IMR-90 (cell line): ENCODE data around the gene LRRC4C. TPM values are rescaled to one million over a fixed set of nuclear protein-coding genes. Genes with fewer than 3 reads are reported as not detected.

Source experiments
- ATAC-seq: fragments of 200-7000 bp; cut with Tn5 transposase; 2 replicates; pipeline ENCODE4 v1.9.1; 2020; ENCODE audit warnings: low read depth, mild to moderate bottlenecking, moderate library complexity
- BruUV-seq: library from RNA; stranded (reverse); fragments of 400-500 nt; replicated peaks from 2 replicates; lab custom pipeline; 2021; lab: Mats Ljungman, UMichigan
- CTCF ChIA-PET: fragments of 300-600 bp; formaldehyde crosslinking; extraction: SDS; loops from one replicate; lab custom pipeline; 2021; ENCODE audit warnings: antibody characterized with exemption; lab: Yijun Ruan, JAX
- POLR2A ChIA-PET: fragments of 300-600 bp; sonication (Branson Sonifier 250); formaldehyde crosslinking; loops from one replicate; lab custom pipeline; 2022; ENCODE audit warnings: antibody characterized with exemption; ENCODE audit not compliant: unreplicated experiment; lab: Charles Lee
- DNase-seq: peaks from one replicate; pipeline ENCODE4 v3.0.0; 2013
- H2AFZ ChIP-seq: replicated peaks from 2 replicates; pipeline ENCODE3; 2013; ENCODE audit warnings: low read length, mild to moderate bottlenecking; ENCODE audit not compliant: poor library complexity
- H2AK5ac ChIP-seq: 2 replicates; pipeline ENCODE4 v1.6.1; 2013; ENCODE audit warnings: low read depth, low read length, inconsistent platforms
- H2AK9ac ChIP-seq: replicated peaks from 2 replicates; pipeline ENCODE3; 2013; ENCODE audit warnings: mild to moderate bottlenecking, low read depth, low read length, moderate library complexity; ENCODE audit not compliant: poor library complexity
- H2BK120ac ChIP-seq: 2 replicates; pipeline ENCODE4 v1.6.1; 2013; ENCODE audit warnings: low read depth, low read length, inconsistent platforms
- H2BK15ac ChIP-seq: 3 replicates; pipeline ENCODE4 v1.6.1; 2013; ENCODE audit warnings: low read depth, low read length, inconsistent platforms
- H2BK20ac ChIP-seq: 2 replicates; pipeline ENCODE4 v1.6.1; 2013; ENCODE audit warnings: low read depth, mild to moderate bottlenecking, inconsistent platforms, low read length, moderate library complexity
- H2BK5ac ChIP-seq: 2 replicates; pipeline ENCODE4 v1.6.1; 2013; ENCODE audit warnings: mild to moderate bottlenecking, low read depth, low read length, inconsistent platforms; ENCODE audit not compliant: poor library complexity, severe bottlenecking
- H3K14ac ChIP-seq: replicated peaks from 2 replicates; pipeline ENCODE4 v1.6.1; 2013; ENCODE audit warnings: low read depth, low read length, inconsistent platforms
- H3K18ac ChIP-seq: 2 replicates; pipeline ENCODE4 v1.6.1; 2013; ENCODE audit warnings: low read depth, low read length, control low read depth
- H3K23ac ChIP-seq: 2 replicates; pipeline ENCODE4 v1.6.1; 2013; ENCODE audit warnings: low read depth, low read length, inconsistent platforms
- H3K27ac ChIP-seq: 2 replicates; pipeline ENCODE4 v1.5.1; 2013; ENCODE audit warnings: mild to moderate bottlenecking, control low read depth, low read length; ENCODE audit not compliant: insufficient read depth
- H3K27me3 ChIP-seq: 2 replicates; pipeline ENCODE4 v1.6.1; 2013; ENCODE audit warnings: low read length; ENCODE audit not compliant: control insufficient read depth, insufficient read depth
- H3K36me3 ChIP-seq: 2 replicates; pipeline ENCODE4 v1.6.1; 2013; ENCODE audit warnings: low read length, mixed read lengths; ENCODE audit not compliant: control insufficient read depth, insufficient read depth
- H3K4ac ChIP-seq: 2 replicates; pipeline ENCODE4 v1.6.1; 2013; ENCODE audit warnings: low read depth, low read length, inconsistent platforms
- H3K4me1 ChIP-seq: 2 replicates; pipeline ENCODE4 v1.6.1; 2013; ENCODE audit warnings: low read length, mixed read lengths; ENCODE audit not compliant: control insufficient read depth, insufficient read depth
- H3K4me2 ChIP-seq: 2 replicates; pipeline ENCODE4 v1.6.1; 2013; ENCODE audit warnings: low read depth, mild to moderate bottlenecking, control low read depth, low read length, moderate library complexity
- H3K4me3 ChIP-seq: 2 replicates; pipeline ENCODE4 v1.5.1; 2013; ENCODE audit warnings: low read depth, mild to moderate bottlenecking, control low read depth, low read length, moderate library complexity; ENCODE audit not compliant: insufficient read depth
- H3K56ac ChIP-seq: 2 replicates; pipeline ENCODE4 v1.6.1; 2013; ENCODE audit warnings: low read length, inconsistent platforms; ENCODE audit not compliant: insufficient read depth; ENCODE audit errors: extremely low read depth
- H3K79me1 ChIP-seq, 2 experiments: 2 replicates each; pipeline ENCODE4 v1.6.1; 2013; ENCODE audit warnings: low read length in 2 of 2, inconsistent platforms in 1 of 2, low read depth in 1 of 2
- H3K9ac ChIP-seq: 2 replicates; pipeline ENCODE4 v1.6.1; 2013; ENCODE audit warnings: low read depth, low read length, control low read depth
- H3K9me1 ChIP-seq: 2 replicates; pipeline ENCODE4 v1.6.1; 2013; ENCODE audit warnings: low read length, inconsistent platforms; ENCODE audit not compliant: insufficient read depth
- H3K9me3 ChIP-seq: 2 replicates; pipeline ENCODE4 v1.6.1; 2013; ENCODE audit warnings: low read length; ENCODE audit not compliant: control insufficient read depth, insufficient read depth
- H4K20me1 ChIP-seq: 2 replicates; pipeline ENCODE4 v1.6.1; 2013; ENCODE audit warnings: low read length, inconsistent platforms; ENCODE audit not compliant: insufficient read depth
- H4K5ac ChIP-seq: 2 replicates; pipeline ENCODE4 v1.6.1; 2013; ENCODE audit warnings: mild to moderate bottlenecking, low read depth, low read length, control low read depth
- H4K8ac ChIP-seq, 2 experiments: 2 replicates each; pipeline ENCODE4 v1.6.1; 2013; ENCODE audit warnings: low read depth in 2 of 2, low read length in 2 of 2, control low read depth in 1 of 2, inconsistent platforms in 1 of 2
- H4K91ac ChIP-seq: 2 replicates; pipeline ENCODE4 v1.6.1; 2013; ENCODE audit warnings: low read depth, low read length, inconsistent platforms; ENCODE audit not compliant: insufficient read depth
- CEBPB ChIP-seq: IDR thresholded peaks from 2 replicates; pipeline ENCODE4 v1.6.1; 2012; ENCODE audit warnings: low read depth, low read length, improper control_type of control experiment
- CHD1 ChIP-seq: IDR thresholded peaks from 2 replicates; pipeline ENCODE4 v1.6.1; 2012; ENCODE audit warnings: low read depth, low read length, improper control_type of control experiment
- FOS ChIP-seq: fragments of 150-350 bp; IDR thresholded peaks from 2 replicates; pipeline ENCODE4 v1.6.1; 2016; ENCODE audit warnings: low read depth, low read length
- MAFK ChIP-seq: IDR thresholded peaks from 2 replicates; pipeline ENCODE4 v1.6.1; 2012; ENCODE audit warnings: low read depth, low read length, improper control_type of control experiment
- MAZ ChIP-seq: IDR thresholded peaks from 2 replicates; pipeline ENCODE4 v1.6.1; 2012; ENCODE audit warnings: low read depth, mild to moderate bottlenecking, low read length, improper control_type of control experiment, moderate library complexity, borderline replicate concordance
- NFE2L2 ChIP-seq: fragments of 150-350 bp; IDR thresholded peaks from 2 replicates; pipeline ENCODE4 v1.6.1; 2016; ENCODE audit warnings: low read depth, mild to moderate bottlenecking, low read length
- POLR2A ChIP-seq: IDR thresholded peaks from 2 replicates; pipeline ENCODE4 v1.6.1; 2012; ENCODE audit warnings: mild to moderate bottlenecking, low read depth, low read length
- RAD21 ChIP-seq: IDR thresholded peaks from 2 replicates; pipeline ENCODE4 v1.6.1; 2012; ENCODE audit warnings: low read length, improper control_type of control experiment
- RCOR1 ChIP-seq: IDR thresholded peaks from 2 replicates; pipeline ENCODE4 v1.6.1; 2012; ENCODE audit warnings: mild to moderate bottlenecking, low read length, improper control_type of control experiment; ENCODE audit not compliant: insufficient replicate concordance
- SMC3 ChIP-seq: fragments of 150-350 bp; IDR thresholded peaks from 2 replicates; pipeline ENCODE4 v1.6.1; 2016; ENCODE audit warnings: low read depth, mild to moderate bottlenecking, antibody characterized with exemption, low read length, moderate library complexity
- WGBS, 2 experiments: methylation state at CpG; one replicate each; pipeline versions ENCODE4 v1.1.5 to v1.1.7; 2013; ENCODE audit warnings: missing lambda C conversion rate in 2 of 2; ENCODE audit not compliant: insufficient read length in 1 of 2; ENCODE audit errors: extremely low coverage in 2 of 2; 5-methylcytosine and 5-hydroxymethylcytosine counted together
- dilution Hi-C: fragments of 300-500 bp; cut with HindIII; formaldehyde crosslinking; loops from one replicate; pipeline ENCODE4 v1.14.3; 2018; ENCODE audit warnings: low sequenced_read_pairs; ENCODE audit not compliant: unreplicated experiment
- in situ Hi-C: fragments of 300-500 bp; cut with MboI; formaldehyde crosslinking; loops from 3 replicates; pipeline ENCODE4 v1.14.3; 2019; ENCODE audit warnings: low sequenced_read_pairs, inconsistent platforms, mixed read lengths
- intact Hi-C: fragments of 100-400 bp; cut with micrococcal nuclease; formaldehyde crosslinking; loops from 2 replicates; pipeline ENCODE4 v1.10.0; 2022
- polyA plus RNA-seq, 3 experiments: library from polyadenylated mRNA; depleted of rRNA; stranded (reverse); fragments of >200 nt; gene quantifications; 2 replicates each; pipeline ENCODE4 v1.2.3, GENCODE V29; 2012; ENCODE audit warnings: low replicate concordance in 1 of 3
- total RNA-seq: library from RNA; depleted of rRNA; stranded (reverse); fragments of >200 nt; gene quantifications from 2 replicates; pipeline ENCODE4 v1.2.3, GENCODE V29; 2012
- TF ChIP-seq, protein P1 (sequence below): fragments of 150-350 bp; IDR thresholded peaks from 2 replicates; pipeline ENCODE4 v1.6.1; 2017; ENCODE audit warnings: mild to moderate bottlenecking, antibody characterized with exemption, low read length, low read depth

LRRC4C gene
- total and polyA plus RNA-seq, 2 of the 4 experiments (the other 2 are of a cell fraction), result under 0.01 to 0.03 TPM

DNA sequence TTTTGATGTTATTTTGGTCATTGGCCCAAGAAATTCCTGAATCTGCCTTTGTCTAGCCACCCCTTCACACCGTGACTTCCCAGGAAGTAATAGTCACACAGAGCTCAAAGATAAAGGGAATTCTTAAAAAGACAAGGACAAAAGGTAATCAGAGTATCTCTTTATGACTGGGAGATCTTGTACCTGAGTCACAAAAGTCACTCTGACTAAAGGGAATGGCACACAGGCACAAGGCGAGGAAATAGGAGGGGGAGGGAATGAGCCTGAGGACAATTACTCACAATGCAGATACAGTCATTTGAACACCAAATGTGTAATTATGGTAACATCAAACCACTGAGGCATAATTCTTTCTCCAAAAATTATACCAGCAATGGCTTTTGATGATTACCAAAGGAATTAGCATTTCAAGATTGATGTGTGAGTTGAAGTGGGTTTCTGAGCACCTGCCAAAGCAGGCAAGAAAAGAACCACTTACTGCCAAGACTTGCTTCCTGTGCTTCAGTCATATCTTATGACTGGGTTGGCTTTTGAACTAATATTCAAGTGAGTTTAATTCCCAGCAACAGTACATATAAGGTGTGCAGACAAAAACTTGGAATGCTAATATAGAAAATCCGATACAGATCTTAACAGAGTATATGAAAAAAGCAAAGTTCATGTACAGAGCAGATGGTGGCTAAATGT, 856.4 kb downstream of the LRRC4C start:
- no peak for DNase-seq
- H3K18ac ChIP-seq, result no peak overlapping the region
- H3K9me1 ChIP-seq, result no peaks in the 10 kb centered on the region
- no peak overlapping the region for H2BK20ac ChIP-seq
- H2BK15ac ChIP-seq, result no peak overlapping the region
- in situ Hi-C loops, result no loop called here
- no peak overlapping the region for H4K8ac ChIP-seq
- no peak overlapping the region for H2AFZ ChIP-seq
- H3K36me3 ChIP-seq, result no peaks in the 10 kb centered on the region
- TF ChIP-seq RAD21 (no peak), RCOR1 (no peak), MAFK (no peak), NFE2L2 (no peak), CEBPB (no peak), FOS (no peak), CHD1 (no peak), MAZ (no peak), POLR2A (no peak), SMC3 (no peak)
- TF ChIP-seq, protein P1, sequence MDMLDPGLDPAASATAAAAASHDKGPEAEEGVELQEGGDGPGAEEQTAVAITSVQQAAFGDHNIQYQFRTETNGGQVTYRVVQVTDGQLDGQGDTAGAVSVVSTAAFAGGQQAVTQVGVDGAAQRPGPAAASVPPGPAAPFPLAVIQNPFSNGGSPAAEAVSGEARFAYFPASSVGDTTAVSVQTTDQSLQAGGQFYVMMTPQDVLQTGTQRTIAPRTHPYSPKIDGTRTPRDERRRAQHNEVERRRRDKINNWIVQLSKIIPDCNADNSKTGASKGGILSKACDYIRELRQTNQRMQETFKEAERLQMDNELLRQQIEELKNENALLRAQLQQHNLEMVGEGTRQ, result no peak
- H3K27ac ChIP-seq, result no peak overlapping the region
- ChIA-PET CTCF (no interaction called here), POLR2A (no interaction called here)
- H3K79me1 ChIP-seq, result no peaks in the 10 kb centered on the region
- no peak overlapping the region for H3K23ac ChIP-seq
- no peak overlapping the region for H2AK9ac ChIP-seq
- H2AK5ac ChIP-seq, result no peak overlapping the region
- no peaks in the 10 kb centered on the region for H3K4me1 ChIP-seq
- H3K56ac ChIP-seq, result no peak overlapping the region
- no peak overlapping the region for H3K9ac ChIP-seq
- dilution Hi-C loops, result no loop called here
- no peaks in the 10 kb centered on the region for H4K20me1 ChIP-seq
- no peaks in the 10 kb centered on the region for H3K27me3 ChIP-seq
- no peak for ATAC-seq
- no peak overlapping the region for H3K4me2 ChIP-seq
- no peak overlapping the region for H3K4ac ChIP-seq
- H4K91ac ChIP-seq, result no peak overlapping the region
- peaks cover 15% of the 10 kb centered on the region for H3K9me3 ChIP-seq
- H3K14ac ChIP-seq, result no peak overlapping the region
- intact Hi-C loops, result no loop called here
- WGBS, 2 experiments, result no CpG with 5 or more reads among the region's 3 CpGs
- H2BK5ac ChIP-seq, result no peak overlapping the region
- no peak overlapping the region for H4K5ac ChIP-seq
- BruUV-seq, result no TSS peak
- no peak overlapping the region for H2BK120ac ChIP-seq
- no peak overlapping the region for H3K4me3 ChIP-seq
